Activated B cell treated with CpG ODN at 0.5 μM for 24 hours (primary cell): Measurements from ENCODE around the gene SLC39A9. TPM values are rescaled to one million over a fixed set of nuclear protein-coding genes. Genes with fewer than 3 reads are reported as not detected.
A peak's percentile ranks its signal among the peaks of the same experiment; 100 is the strongest.

Experiments
- ATAC-seq: fragments of 200-7000 bp; cut with Tn5 transposase; one replicate; pipeline ENCODE4 v1.10.0; 2021; ENCODE audit warnings: low read depth, mild to moderate bottlenecking, moderate library complexity
- CTCF ChIA-PET: fragments of 350-600 bp; sonication (Branson Sonifier 250); formaldehyde crosslinking; loops from one replicate; lab custom pipeline; 2021; ENCODE audit warnings: antibody characterized with exemption; lab: Charles Lee
- POLR2A ChIA-PET: fragments of 350-600 bp; sonication (Branson Sonifier 250); formaldehyde crosslinking; loops from one replicate; lab custom pipeline; 2021; ENCODE audit warnings: antibody characterized with exemption; lab: Charles Lee
- DNase-seq: peaks from one replicate; pipeline ENCODE4 v3.0.0; 2022
- H3K27ac Mint-ChIP-seq: one replicate; pipeline ENCODE4 v1.8.0; 2020; ENCODE audit warnings: mixed read lengths
- H3K27me3 Mint-ChIP-seq: one replicate; pipeline ENCODE4 v1.8.0; 2021; ENCODE audit warnings: mixed read lengths
- H3K36me3 Mint-ChIP-seq: one replicate; pipeline ENCODE4 v1.8.0; 2021; ENCODE audit warnings: low read depth, mixed read lengths
- H3K4me1 Mint-ChIP-seq: one replicate; pipeline ENCODE4 v1.8.0; 2021; ENCODE audit warnings: mixed read lengths
- H3K4me3 Mint-ChIP-seq: one replicate; pipeline ENCODE4 v1.8.0; 2020; ENCODE audit warnings: mild to moderate bottlenecking, mixed read lengths
- H3K9me3 Mint-ChIP-seq: one replicate; pipeline ENCODE4 v1.8.0; 2020; ENCODE audit warnings: mixed read lengths
- CTCF ChIP-seq: fragments of 200-600 bp; IDR thresholded peaks from one replicate; pipeline ENCODE4 v1.8.0; 2022; ENCODE audit warnings: antibody characterized with exemption, mild to moderate bottlenecking
- intact Hi-C: fragments of 100-400 bp; cut with micrococcal nuclease; formaldehyde crosslinking; loops from one replicate; pipeline ENCODE4 v1.15.1; 2024
- total RNA-seq: library from RNA; stranded (reverse); gene quantifications from 2 replicates; pipeline ENCODE4 v1.2.3, GENCODE V29; 2022

The SLC39A9 gene
- total RNA-seq, 1 donor from 2014 or later: 54.5 TPM

DNA sequence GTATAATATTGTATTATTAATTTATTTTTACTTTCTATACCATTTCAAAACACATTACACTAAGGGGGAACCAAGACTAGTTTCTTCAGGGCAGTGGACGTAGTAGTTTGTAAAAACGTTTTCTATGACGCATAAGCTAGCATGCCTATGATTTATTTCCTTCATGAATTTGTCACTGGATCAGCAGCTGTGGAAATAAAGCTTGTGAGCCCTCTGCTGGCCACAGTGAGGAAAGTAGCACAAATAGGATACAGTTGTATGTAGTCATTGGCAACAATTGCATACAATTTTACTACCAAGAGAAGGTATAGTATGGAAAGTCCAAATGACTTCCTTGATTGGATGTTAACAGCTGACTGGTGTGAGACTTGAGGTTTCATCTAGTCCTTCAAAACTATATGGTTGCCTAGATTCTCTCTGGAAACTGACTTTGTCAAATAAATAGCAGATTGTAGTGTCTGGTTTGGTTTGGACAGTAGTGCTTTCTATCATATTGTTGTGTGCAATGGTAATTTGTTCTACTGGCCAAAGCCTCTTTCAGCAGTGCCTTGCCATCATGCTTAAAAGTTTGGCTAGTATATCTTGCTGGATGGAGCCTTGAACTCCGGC is 61.7 kb downstream of the SLC39A9 start:
- POLR2A ChIA-PET: interaction anchor here (0.5 to 2.3 kb wide), 5 partner anchors 62 to 667 kb away, joined by 3 to 18 read pairs (median 8); partner anchors contain the start of genes ERH, SLC39A9 and ZFP36L1
- intact Hi-C loops: loop anchor here (1.0 to 2.0 kb wide), 6 partner anchors 31 to 331 kb away; partner anchors contain the start of genes CCDC177, ERH and SLC39A9
- H3K36me3 Mint-ChIP-seq: peaks cover 61% of the 10 kb centered on the region
- TF ChIP-seq CTCF: no peak
- peak; percentile 27 for DNase-seq
- CTCF ChIA-PET: interaction anchor here (0.8 to 8.1 kb wide), 17 partner anchors 10 to 233 kb away, joined by 3 to 124 read pairs (median 3); partner anchors contain the start of genes CCDC177, ERH, GALNT16 and SLC39A9
- H3K4me3 Mint-ChIP-seq: no peak overlapping the region
- no peak overlapping the region for H3K27ac Mint-ChIP-seq
- no peaks in the 10 kb centered on the region for H3K27me3 Mint-ChIP-seq
- peak; percentile 92 for ATAC-seq
- H3K9me3 Mint-ChIP-seq: no peaks in the 10 kb centered on the region
- no peaks in the 10 kb centered on the region for H3K4me1 Mint-ChIP-seq

- ChIA-PET CTCF (interaction anchor here (8.1 kb wide), 1 partner anchor 223 kb away, joined by 124 read pairs; no protein-coding TSS in a partner anchor), POLR2A (no interaction called here)
- Mint-ChIP-seq H3K4me1 (no peaks in the 10 kb centered on the region), H3K4me3 (no peak overlapping the region), H3K36me3 (peaks cover 28% of the 10 kb centered on the region), H3K27ac (no peak overlapping the region), H3K27me3 (no peaks in the 10 kb centered on the region), H3K9me3 (no peaks in the 10 kb centered on the region)
- no peak for ATAC-seq
- TF ChIP-seq CTCF: no peak
- intact Hi-C loops: no loop called here
- DNase-seq: no peak
Measured at GRCh38 chr14:69464379-69464778, 65.9 kb downstream of the SLC39A9 start.

DNA sequence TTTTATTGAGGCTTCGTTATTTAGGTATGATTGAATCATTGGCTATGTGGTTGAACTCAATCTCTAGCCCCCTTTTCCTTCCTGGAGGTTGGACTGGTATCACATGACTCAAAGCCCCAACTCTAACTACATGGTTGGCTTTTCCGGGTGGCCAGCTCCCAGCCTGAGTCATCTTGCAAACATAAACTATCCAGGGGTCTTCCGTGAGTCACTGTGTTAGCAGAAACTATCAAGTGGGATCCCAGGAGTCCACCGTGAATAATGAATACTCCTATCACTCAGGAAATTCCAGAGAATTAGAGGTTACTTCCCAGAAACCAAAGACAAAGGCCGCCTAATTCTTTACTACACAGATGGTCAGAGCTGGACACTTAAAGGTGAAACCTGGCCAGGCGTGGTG is 66.3 kb downstream of the SLC39A9 start:
- no peaks in the 10 kb centered on the region for H3K27me3 Mint-ChIP-seq
- DNase-seq: no peak
- no peaks in the 10 kb centered on the region for H3K4me1 Mint-ChIP-seq
- ATAC-seq: no peak
- no peak for TF ChIP-seq CTCF
- CTCF ChIA-PET: interaction anchor here (8.1 kb wide), 1 partner anchor 223 kb away, joined by 124 read pairs; no protein-coding TSS in a partner anchor
- H3K36me3 Mint-ChIP-seq: peaks cover 28% of the 10 kb centered on the region
- intact Hi-C loops: no loop called here
- POLR2A ChIA-PET: no interaction called here
- H3K27ac Mint-ChIP-seq: no peak overlapping the region
- H3K9me3 Mint-ChIP-seq: no peaks in the 10 kb centered on the region
- H3K4me3 Mint-ChIP-seq: no peak overlapping the region

DNA sequence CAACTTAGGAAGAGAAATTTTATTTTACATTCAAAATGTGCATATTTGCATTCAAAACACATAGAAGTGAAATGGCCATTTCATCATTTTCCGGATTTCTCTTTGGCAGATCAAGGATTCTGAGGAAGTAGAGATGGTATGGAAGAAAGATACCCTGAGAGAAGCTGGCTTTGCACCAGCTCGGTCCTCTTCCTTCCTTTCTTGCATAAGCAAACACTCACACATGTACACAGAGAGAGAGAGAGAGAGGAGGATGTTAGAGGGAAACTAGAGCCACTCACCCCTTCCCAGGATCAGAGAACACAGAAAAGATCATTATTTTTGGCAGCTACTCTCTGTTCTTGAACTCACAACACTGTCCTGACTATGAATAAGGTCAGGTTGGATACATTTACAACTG is 70.5 kb downstream of the SLC39A9 start:
- DNase-seq (no peak), ATAC-seq (no peak)
- peaks cover 1% of the 10 kb centered on the region for H3K36me3 Mint-ChIP-seq
- H3K27me3 Mint-ChIP-seq: no peaks in the 10 kb centered on the region
- no peak overlapping the region for H3K27ac Mint-ChIP-seq
- intact Hi-C loops: no loop called here
- H3K4me1 Mint-ChIP-seq: no peaks in the 10 kb centered on the region
- no peak overlapping the region for H3K4me3 Mint-ChIP-seq
- CTCF ChIA-PET: interaction anchor here (0.7 kb wide), 1 partner anchor 246 kb away, joined by 3 read pairs; no protein-coding TSS in a partner anchor
- no peak for TF ChIP-seq CTCF
- H3K9me3 Mint-ChIP-seq: no peaks in the 10 kb centered on the region
- POLR2A ChIA-PET: no interaction called here

GRCh38 chr14:69471436-69471835 is 72.9 kb downstream of the SLC39A9 start:
- no peak overlapping the region for H3K4me3 Mint-ChIP-seq
- TF ChIP-seq CTCF: no peak
- no peak overlapping the region for H3K27ac Mint-ChIP-seq
- H3K9me3 Mint-ChIP-seq: no peaks in the 10 kb centered on the region
- POLR2A ChIA-PET: no interaction called here
- H3K27me3 Mint-ChIP-seq: no peaks in the 10 kb centered on the region
- DNase-seq: no peak
- intact Hi-C loops: no loop called here
- H3K4me1 Mint-ChIP-seq: peaks cover 3% of the 10 kb centered on the region
- CTCF ChIA-PET: no interaction called here
- ATAC-seq: no peak
- H3K36me3 Mint-ChIP-seq: no peaks in the 10 kb centered on the region
